ENCODE measurements around the gene KIFBP. TPM values are rescaled to one million over a fixed set of nuclear protein-coding genes. Genes with fewer than 3 reads are reported as not detected.

Gene KIFBP
- total and polyA plus RNA-seq, 4 donors: 10.9 to 27.9 (median 16.4) TPM

DNA sequence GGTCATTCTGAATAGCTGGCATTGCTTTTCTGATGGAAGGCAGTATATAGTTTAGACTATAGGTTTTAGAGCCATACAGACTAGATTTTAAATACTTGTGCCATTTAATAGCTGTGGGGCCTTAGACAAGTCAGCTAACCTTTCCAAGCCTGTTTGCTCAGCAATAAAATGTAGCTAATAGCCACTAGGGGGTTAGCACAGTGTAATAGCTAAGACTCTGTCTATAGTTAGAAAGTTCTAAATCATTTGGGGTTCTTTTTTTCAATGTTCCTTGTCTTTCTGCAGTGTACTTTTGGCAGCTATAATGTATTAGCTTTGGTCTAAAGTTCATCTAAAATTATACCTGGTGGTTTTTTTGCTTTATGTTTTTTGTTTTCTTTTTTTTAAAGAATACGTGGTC is 7.5 kb upstream of the KIFBP start:
- no peaks in the 10 kb centered on the region for H3K4me1 ChIP-seq (ENCODE audit: control insufficient read depth in 5 of 5, insufficient read depth in 5 of 5, low read length in 5 of 5)
- H3K27me3 ChIP-seq (ENCODE audit: control insufficient read depth in 3 of 3, insufficient read depth in 3 of 3, low read length in 2 of 3): no peaks in the 10 kb centered on the region
- no peak for DNase-seq
- 98 to 100% methylated on average over 1 of the region's 1 CpG for WGBS, 2 donors
- H3K9ac ChIP-seq (ENCODE audit: insufficient read depth in 1 of 2, low read length in 2 of 2): no peak overlapping the region
- no peak for ATAC-seq (ENCODE audit: insufficient read depth, low FRiP score)
- no peaks in the 10 kb centered on the region for H3K9me3 ChIP-seq (ENCODE audit: control insufficient read depth in 4 of 4, insufficient read depth in 3 of 4, low read length in 3 of 4)
- no peak for TF ChIP-seq CTCF (IDR thresholded peaks at IDR 0.05; ENCODE audit: control extremely low read depth, extremely low read depth)
- H3K27ac ChIP-seq (ENCODE audit: low read depth in 1 of 2, low read length in 1 of 2): no peak overlapping the region
- H3K4me3 ChIP-seq: no peak overlapping the region
- H3K36me3 ChIP-seq (ENCODE audit: control insufficient read depth in 4 of 4, insufficient read depth in 4 of 4, low read length in 4 of 4): peaks cover 0 to 50% (median 30%) of the 10 kb centered on the region in 4 donors

DNA sequence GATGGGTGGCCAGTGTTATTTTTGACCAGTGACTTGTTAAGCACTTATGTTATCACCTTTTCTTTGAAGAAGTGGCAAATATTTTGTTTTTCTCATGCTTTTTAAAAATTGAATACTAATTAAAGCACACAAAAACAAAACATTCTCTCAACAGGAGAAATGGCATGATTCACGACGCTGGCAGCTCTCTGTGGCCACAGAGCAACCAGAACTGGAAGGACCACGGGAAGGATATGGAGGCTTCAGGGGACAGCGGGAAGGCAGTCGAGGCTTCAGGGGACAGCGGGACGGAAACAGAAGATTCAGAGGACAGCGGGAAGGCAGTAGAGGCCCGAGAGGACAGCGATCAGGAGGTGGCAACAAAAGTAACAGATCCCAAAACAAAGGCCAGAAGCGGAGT is 6.2 kb upstream of the KIFBP start:
- peaks cover 0 to 43% (median 25%) of the 10 kb centered on the region in 4 donors for H3K36me3 ChIP-seq (ENCODE audit: control insufficient read depth in 4 of 4, insufficient read depth in 4 of 4, low read length in 4 of 4)

GRCh38 chr10:68987611-68988010 is 992 bp upstream of the KIFBP start:
- DNase-seq: peak in 1 of 3 donors; percentile 5
- no peaks in the 10 kb centered on the region for H3K9me3 ChIP-seq (ENCODE audit: control insufficient read depth in 4 of 4, insufficient read depth in 3 of 4, low read length in 3 of 4)
- H3K4me1 ChIP-seq (ENCODE audit: control insufficient read depth in 5 of 5, insufficient read depth in 5 of 5, low read length in 5 of 5): peaks cover 8 to 19% (median 9%) of the 10 kb centered on the region in 5 donors
- WGBS, 2 donors: 66 to 85% methylated on average over 3 of the region's 3 CpGs
- H3K4me3 ChIP-seq: no peak overlapping the region
- no peak overlapping the region for H3K27ac ChIP-seq (ENCODE audit: low read depth in 1 of 2, low read length in 1 of 2)
- no peak for ATAC-seq (ENCODE audit: insufficient read depth, low FRiP score)
- H3K27me3 ChIP-seq (ENCODE audit: control insufficient read depth in 3 of 3, insufficient read depth in 3 of 3, low read length in 2 of 3): no peaks in the 10 kb centered on the region
- no peak overlapping the region for H3K9ac ChIP-seq (ENCODE audit: insufficient read depth in 1 of 2, low read length in 2 of 2)
- peaks cover 0 to 17% (median 8%) of the 10 kb centered on the region in 4 donors for H3K36me3 ChIP-seq (ENCODE audit: control insufficient read depth in 4 of 4, insufficient read depth in 4 of 4, low read length in 4 of 4)
- no peak for TF ChIP-seq CTCF (IDR thresholded peaks at IDR 0.05; ENCODE audit: control extremely low read depth, extremely low read depth)

More for the DNA sequence above, 6.2 kb upstream of the KIFBP start:
- Histone ChIP-seq H3K9me3 (ENCODE audit: control insufficient read depth in 4 of 4, insufficient read depth in 3 of 4, low read length in 3 of 4) (no peaks in the 10 kb centered on the region), H3K27ac (ENCODE audit: low read depth in 1 of 2, low read length in 1 of 2) (no peak overlapping the region), H3K27me3 (ENCODE audit: control insufficient read depth in 3 of 3, insufficient read depth in 3 of 3, low read length in 2 of 3) (no peaks in the 10 kb centered on the region), H3K4me1 (ENCODE audit: control insufficient read depth in 5 of 5, insufficient read depth in 5 of 5, low read length in 5 of 5) (no peaks in the 10 kb centered on the region), H3K9ac (ENCODE audit: insufficient read depth in 1 of 2, low read length in 2 of 2) (no peak overlapping the region), H3K4me3 (no peak overlapping the region)
- no peak for DNase-seq
- 94 to 96% methylated on average over 11 of the region's 11 CpGs for WGBS, 2 donors
- no peak for ATAC-seq (ENCODE audit: insufficient read depth, low FRiP score)
- TF ChIP-seq CTCF (IDR thresholded peaks at IDR 0.05; ENCODE audit: control extremely low read depth, extremely low read depth): no peak
